GM21367 (cell line): ENCODE data around the gene LYAR.

ENCODE experiments used
- ATAC-seq: cut with Tn5 transposase; IDR thresholded peaks from one replicate; pipeline ENCODE4 v1.9.1; 2021; ENCODE audit not compliant: unreplicated experiment

LYAR gene

DNA sequence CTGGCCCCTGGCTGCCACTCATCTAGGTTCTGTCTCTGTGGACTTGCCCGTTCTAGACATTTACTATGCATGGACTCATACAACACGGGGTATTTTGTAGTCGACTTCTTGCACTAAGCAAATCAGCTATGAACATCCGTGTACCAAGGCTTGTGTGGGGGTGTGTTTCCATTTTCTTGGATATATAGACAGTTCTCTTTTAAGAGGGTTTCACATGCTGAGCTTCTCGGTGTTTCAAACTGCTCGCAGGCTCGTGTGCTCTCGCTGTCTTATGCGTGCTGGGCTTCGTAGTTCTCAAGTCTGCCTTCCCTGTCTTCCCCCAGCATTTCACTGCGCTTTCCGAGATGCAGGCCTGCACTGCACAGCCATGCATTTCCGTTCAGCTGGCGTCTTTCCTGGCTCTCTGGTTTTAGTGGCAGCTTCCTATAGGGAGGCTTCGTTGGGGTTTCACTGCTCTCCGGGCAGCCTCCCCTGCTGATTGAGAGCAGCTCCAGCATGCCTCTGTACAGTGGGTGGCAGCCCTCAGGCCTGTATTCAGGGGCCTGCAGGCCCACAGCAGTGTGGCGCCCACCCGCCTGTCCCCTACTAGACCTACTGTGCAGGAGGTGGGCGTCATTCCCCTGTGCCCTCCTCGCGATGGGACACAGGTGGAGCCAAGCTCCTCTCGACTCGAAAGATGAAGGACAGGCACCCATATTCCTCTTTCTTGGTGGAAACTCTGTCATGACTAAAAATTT, 27.7 kb upstream of the LYAR start:
- no peak for ATAC-seq

DNA sequence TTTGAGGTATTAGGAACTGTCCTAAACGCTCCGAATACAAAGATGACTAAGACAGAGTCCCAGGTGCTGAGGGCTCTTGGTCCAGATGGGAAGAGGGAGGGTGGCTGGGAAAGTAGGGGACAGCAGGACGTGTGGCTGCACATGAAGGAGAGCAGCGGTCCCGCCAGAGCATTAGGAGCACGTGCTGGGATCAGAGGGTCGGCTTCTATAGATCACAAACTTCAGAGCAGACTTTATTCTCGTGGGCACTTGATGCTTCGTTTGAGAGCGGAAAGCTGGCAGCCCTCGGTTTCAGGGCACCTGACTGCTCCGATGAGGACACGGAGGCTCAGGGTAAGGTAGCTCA, 26.2 kb upstream of the LYAR start:
- ATAC-seq = no peak

DNA sequence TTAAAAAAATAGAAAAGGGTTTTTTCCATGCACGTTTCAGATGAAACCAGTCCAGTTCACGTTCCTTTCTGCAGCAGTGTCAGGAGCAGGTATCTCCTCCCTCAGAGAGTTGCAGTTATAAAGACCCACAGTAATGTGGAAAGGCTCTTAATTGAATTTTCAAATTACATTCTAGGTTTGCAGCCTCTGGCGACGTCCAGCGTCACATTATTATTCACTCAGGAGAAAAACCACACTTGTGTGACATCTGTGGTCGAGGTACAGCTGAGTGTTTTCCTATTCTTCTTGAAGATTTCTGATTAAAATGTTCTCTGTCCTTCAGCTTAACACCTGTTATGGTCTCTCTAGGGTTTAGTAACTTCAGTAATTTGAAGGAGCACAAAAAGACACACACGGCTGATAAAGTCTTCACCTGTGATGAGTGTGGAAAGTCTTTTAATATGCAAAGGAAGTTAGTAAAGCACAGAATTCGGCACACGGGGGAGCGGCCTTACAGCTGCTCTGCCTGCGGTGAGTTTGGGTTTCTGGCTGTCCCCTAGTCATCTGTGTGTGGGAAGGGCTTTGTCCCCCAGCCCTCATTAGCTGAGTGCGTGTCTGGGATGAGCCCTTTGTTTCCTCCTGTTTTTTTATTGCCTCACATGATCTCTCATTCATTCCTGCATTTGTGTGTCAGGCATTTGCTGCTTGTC, 25.7 kb upstream of the LYAR start:
- no peak for ATAC-seq

DNA sequence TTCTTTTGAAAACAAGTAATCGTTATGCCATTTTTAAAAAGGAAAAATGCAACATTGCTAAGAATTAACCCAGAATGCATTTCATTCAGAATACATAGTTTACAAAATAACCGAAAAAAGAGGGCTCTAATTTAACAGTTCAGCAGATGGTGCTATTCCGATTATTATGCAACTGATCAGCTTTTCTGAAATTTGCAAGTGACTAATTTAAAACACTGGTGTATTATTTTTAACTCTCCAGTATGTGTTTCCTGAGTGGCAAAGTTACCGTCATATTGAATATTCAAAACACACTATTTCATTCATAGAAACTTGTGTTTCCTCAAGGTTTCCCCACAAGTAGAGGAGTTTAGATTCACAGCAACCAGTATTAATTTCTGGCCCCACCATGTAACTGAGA, 21.2 kb upstream of the LYAR start:
- ATAC-seq = no peak

DNA sequence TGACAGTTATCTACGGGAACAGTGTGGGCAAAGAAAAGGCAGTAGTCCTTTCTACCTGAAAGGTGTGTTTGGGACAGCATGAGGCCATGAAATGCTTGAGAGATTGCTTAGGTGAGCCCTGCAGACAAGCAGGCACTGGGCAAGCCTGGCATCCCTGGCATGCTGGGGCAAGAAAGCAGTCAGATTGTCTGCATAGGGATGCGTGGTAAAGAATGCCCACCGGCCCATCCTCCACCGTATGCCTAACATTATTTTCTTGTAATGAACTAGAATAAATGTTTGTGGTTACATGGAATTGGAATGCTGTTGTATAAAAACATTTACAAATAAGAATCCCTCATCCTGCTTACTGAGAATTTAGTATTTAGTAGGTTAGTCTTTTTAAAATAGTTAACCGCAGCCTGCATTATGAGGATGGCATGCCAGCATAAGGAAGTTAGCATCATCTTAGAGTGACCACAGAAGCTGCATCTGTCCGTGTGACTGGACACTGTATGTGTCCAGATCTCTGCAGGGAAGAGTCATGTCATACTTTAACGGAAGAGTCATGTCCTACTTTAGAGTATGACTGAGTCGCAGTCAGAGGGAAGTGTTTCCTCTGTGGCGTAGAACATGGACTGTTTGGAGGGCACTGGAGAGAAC, 19.0 kb upstream of the LYAR start:
- no peak for ATAC-seq

DNA sequence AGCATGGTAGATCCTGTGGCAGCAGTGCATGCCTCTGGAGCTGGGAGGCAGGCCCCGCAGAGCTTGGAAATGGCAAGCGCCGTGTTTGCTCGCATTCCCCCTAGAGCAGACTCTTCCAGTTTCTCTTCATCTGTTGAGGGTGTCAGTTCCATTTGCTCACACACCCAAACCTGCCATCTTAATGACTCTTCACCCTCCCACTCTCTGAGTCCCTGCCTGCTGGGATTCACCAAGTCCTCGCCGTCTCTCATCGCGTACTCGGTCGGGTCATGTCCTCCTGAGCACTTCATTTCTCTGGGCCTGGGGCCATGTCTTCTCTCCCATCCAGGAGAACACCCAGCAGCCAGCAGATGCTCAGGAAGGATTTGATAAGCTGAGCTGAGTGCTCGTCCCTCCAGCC, 17.0 kb upstream of the LYAR start:
- no peak for ATAC-seq

DNA sequence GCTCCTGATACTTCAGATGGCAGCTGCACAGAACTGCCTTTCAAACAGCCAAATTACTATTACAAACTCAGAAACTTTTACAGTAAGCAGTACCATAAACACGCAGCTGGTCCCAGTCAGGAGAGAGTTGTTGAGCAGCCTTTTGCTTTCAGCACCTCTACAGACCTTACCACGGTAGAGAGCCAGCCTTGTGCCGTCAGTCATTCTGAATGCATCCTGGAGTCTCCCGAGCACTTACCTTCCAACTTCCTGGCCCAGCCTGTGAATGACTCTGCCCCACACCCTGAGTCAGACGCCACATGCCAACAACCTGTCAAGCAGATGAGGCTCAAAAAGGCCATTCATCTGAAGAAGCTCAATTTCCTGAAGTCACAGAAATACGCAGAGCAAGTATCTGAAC, 12.5 kb upstream of the LYAR start:
- ATAC-seq = no peak

DNA sequence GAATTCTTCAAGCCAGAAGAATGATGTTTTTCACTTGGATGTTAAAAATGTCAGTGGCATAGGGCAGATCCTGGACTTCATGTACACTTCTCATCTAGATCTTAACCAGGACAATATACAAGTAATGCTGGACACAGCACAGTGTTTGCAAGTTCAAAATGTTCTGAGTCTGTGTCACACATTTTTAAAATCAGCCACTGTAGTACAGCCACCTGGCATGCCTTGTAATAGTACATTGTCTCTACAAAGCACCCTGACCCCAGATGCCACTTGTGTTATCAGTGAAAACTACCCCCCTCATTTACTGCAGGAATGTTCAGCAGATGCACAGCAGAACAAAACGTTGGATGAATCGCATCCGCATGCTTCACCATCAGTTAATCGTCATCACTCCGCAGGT, 12.0 kb upstream of the LYAR start:
- ATAC-seq = no peak

DNA sequence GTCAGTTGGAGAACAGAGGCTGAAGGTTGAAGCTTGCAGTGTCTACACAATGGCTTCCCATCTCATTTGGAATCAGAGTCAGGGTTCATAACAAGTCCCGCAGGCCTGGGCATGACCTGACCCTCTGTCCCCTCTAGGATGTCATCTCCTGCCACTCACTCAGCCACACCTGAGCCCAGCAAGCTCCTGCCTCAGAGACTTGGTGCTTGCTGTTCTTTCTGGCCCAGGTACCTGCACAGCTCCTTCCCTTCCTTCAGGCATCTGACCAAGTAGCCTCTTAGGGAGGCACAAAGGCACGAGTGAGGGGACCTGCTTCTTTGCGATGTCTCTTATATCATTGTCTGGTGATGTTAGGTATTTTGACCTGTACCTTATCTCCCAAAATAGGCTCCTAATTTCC, 9.1 kb upstream of the LYAR start:
- no peak for ATAC-seq

DNA sequence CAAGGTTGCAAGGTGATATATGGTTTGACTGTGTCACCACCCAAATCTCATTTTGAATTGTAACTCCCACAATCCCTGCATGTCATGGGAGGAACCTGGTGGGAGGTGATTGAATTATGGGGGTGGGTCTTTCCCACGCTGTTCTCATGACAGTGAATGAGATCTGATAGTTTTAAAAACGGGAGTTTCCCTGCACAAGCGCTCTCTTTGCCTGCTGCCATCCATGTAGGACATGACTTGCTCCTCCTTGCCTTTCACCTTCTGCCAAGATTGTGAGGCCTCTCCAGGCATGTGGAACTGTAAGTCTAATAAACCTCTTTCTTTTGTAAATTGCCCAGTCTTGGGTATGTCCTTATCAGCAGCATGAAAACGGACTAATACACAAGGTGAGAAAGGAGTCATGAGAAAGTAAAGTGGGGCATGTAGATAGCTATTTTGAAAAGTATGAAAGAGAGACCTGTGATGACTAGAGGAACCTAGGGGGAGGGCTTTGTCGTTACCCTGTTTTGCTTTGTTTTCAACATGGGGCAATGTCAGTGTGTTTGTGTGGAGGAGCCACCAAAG, 6.4 kb upstream of the LYAR start:
- ATAC-seq = no peak

DNA sequence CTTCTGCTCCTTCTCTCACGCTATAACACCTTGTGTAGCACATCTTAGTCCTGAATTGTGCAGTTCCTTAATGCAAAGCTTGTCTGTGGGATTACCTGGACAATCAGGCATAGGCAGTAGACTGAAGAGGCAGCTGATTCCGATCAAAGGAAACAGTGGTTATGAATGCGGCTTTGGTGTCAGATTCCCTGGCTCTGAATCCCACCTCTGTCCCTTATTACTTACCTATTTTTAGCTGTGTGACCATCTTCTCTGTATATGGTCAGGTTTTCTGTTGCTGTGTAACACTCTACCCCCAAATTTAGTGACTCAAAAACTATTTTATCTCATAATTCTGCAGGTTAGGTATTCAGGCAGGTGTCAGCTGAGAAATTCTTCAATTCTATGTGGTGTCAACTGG, 3.3 kb upstream of the LYAR start:
- no peak for ATAC-seq

DNA sequence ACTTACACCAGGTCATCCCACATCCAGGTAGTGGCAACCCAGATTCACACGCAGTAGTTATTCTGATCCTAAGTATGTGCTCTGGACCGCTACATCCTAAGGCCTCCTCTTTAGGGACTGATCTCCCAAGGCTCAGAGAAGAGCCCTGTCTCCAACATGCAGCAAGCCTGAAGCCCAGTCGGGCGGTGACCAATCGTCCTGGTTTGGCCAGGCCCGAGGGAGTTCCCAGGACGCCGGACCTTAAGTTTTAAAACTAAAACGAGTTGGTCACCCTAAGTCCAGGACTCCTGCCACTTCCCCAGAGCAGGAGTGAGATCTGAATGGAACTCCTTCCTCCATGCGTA, 385 bp downstream of the LYAR start:
- ATAC-seq = peak; percentile 4

DNA sequence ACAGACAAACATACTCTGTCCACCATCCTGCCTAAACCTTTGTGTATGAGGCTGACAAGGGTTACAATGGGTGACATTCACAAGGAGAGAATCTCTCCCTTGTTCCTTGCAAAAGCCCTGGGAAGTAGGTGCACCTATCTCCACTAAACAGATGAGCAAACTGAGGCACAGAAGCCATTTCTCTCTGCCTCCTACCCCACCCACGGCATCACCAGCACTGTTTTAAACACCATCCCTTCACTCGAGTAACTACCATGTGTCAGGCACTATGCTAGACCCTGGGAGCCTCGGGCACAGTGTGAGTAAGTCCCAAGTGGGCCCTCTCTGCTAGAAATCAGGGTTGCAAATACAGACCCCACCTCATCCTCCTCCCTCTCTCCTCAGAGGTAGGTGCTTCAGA, 899 bp downstream of the LYAR start:
- ATAC-seq = no peak

DNA sequence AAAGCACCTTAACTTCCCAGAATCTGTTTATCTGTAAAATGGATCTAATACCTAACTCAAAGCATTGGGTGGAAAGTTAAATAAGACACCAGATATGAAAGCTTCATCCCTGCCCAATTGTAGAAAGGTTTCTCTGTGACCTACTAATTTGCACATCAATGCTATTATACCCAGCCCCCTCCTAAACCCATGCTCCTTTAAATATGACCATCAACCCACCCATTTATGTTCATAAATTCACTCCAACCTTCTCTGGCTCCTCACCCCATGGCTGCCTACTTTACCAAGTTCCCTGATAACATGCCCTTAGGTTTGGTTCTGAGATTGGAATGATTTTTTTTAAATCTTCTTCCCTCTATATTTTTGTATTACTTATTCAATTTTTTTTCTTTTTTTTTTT, 1.9 kb downstream of the LYAR start:
- ATAC-seq = no peak

DNA sequence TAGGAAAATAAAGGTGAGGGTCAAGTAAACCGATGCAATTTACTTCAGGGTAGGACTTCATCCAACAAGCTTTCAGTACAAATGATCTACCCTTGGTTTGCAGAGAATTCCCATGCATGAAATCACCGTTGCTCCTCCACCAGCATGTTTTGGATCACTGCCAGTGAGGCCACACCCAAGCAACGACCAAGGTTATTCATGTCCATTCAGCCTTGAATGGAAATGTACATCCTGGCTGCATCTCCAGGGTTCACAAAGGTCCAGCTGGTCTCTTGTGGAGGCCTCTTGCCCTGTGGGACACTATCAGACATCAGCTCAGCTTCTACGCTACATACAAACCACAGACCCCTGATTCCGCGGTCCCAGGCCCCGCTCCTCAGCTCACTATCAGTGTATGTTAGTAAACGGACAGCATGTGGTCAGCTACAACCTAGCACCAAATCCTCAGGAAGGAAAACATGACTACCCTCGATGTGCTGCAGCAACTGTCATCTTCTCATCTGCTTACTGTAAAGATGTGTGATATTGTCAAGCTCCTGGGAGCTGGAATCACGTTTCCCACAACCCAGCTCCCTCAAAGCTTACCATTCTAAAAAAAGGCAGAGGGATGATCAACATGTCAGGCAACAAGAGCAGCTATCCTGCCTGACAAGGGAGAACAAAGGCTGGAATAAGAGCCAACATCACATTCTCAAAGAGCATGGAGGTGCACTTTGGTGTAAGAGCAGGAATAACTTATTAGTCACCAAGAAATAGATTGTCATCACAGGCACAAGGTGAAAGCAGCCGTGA, 4.9 kb downstream of the LYAR start:
- no peak for ATAC-seq

DNA sequence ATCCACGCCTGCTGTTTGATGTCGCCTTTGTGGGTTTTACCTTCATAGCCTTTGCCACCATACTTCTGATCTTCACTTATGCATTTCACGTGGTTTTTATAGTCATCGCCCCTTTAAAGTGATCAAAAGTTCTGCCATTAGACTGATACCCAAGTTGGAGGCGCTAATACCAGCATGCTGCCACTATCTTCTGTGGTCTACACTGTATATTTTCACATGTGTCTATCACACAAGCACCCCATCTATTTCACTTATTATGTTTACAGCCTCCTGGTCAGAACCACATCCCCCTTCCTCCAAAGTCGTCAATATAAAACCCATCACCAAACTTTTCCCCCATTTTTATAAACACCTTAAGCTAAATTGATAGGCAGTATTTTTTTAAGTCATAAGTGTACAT, 8.2 kb downstream of the LYAR start:
- no peak for ATAC-seq

DNA sequence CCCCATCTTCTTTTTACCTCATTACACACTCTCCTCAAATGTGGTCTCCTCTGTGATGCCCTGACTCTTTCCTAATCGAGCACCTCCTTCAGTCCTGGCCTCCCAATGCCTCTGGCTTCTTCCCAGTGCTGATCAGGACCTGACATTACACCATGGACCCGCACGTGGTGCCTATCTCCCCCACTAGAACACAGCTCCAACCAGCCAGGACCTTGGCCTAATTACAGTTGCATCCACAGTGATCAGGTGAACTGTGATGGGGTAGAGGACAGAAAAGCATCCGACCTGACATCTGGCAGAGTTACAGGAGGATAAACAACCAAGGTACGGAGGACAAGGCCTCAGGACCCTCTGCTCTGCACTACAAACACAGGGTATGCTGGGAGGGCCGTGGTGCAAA, 12.4 kb downstream of the LYAR start:
- ATAC-seq = no peak

DNA sequence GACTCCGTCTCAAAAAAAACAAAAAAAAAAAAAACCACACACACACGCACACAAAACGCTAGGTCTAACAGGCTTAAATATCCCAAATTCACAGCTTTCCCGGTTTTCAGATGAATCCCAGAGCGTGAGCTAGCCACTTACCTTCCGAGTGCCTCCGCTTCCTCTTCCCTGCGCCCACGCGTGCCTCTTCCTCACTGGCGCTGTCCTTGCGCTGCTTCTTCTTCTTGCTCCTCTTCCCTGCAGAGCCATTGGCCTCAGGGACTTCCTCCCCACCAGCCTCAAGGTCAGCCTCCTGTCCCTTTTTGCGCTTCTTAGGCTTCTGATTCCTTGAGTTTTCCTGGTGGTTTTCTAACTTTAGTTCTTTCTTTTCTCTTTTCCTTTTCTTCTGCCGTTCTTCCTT, 15.7 kb downstream of the LYAR start:
- ATAC-seq = no peak

DNA sequence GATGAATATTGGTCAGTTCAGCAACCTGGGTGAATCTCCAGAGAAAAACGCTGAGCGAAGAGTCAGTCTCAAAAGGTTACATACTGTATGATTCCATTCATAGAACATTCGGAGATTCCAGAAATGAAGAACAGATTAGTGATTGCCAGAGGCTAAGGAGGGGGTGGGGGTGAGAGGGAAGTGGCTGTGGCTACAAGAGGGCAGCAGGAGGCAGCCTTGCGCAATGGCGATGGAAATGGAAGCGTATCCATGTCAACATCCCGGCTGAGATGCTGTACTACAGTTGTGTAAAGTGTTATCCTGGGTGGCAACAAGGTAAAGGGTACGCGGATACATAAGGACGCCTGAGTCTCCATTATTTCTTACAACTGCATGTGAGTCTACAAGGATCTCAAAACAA, 18.0 kb downstream of the LYAR start:
- no peak for ATAC-seq

DNA sequence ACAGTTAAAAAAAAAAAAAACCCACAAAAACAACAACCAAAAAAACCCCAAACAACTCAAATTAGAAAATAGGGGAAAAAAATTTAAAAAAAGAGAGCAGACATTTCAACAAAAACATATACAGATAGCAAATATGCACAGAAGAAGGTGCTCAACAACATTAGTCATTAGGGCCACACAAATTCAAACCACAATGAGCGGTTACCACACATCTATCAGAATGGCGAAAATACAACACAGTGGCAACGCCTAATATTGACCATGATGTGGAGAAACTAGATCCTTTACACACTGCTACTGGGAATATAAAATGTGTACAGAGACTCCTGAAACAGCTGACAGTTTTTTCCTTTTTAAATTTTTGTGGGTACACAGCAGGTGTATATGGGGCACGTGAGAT, 19.4 kb downstream of the LYAR start:
- ATAC-seq = no peak

DNA sequence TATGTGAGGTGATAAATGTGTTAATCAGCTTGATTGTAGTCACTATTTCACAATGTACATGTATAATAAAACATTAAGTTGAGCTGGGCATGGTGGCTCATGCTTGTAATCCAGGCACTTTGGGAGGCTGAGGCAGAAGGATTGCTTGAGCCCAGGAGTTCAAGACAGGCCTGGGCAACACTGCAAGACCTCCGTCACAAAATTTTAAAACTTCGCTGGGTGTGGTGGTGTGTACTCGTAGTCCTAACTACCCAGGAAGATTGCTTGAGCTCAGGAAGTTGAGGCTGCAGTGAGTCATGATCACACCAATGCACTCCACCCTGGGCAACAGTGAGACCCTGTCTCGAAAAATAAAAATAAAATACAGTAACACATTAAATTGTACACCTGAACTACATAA, 20.1 kb downstream of the LYAR start:
- ATAC-seq = no peak

DNA sequence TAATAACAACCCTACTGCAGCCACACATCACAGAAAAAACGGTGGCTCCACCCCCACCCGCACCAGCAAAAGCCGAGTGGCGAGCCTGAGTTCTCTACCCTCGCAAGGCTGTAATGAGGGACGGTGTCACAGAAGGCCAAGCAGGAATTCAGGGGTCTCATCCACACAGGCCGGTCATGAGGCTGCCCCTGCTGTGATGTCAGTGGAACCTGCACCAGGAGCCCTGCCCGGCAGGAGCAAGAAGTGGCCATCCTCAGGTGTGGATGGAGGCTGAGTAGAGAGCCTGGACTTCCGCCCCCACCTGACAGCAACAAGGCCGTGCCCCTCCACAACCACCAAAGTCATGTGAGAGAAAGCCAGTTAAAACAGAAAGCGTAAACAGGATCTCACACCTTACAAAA, 20.6 kb downstream of the LYAR start:
- no peak for ATAC-seq
